ENCODE results near the gene MYLK2.

GRCh38 chr20:31872406-31872805 lies 53.2 kb downstream of the MYLK2 start:
- TF ChIP-seq CTCF (conservative IDR thresholded peaks at IDR 0.05): no peak
- no peak for TF ChIP-seq EZH2 (IDR thresholded peaks at IDR 0.05; ENCODE audit: low read depth)

All from PC-9 (cell line).